ENCODE measurements around the gene CNTN2.

Gene CNTN2

GRCh38 chr1:205072286-205072685, 29.3 kb downstream of the CNTN2 start:
- Histone ChIP-seq H3K9me3 (ENCODE audit: severe bottlenecking) (no peaks in the 10 kb centered on the region), H3K36me3 (no peaks in the 10 kb centered on the region), H3K4me3 (ENCODE audit: low read depth, low read length) (no peak overlapping the region), H3K27ac (no peak overlapping the region), H3K27me3 (ENCODE audit: insufficient read depth, low read depth, severe bottlenecking) (no peaks in the 10 kb centered on the region)
- no peak for DNase-seq
- TF ChIP-seq, protein P1, sequence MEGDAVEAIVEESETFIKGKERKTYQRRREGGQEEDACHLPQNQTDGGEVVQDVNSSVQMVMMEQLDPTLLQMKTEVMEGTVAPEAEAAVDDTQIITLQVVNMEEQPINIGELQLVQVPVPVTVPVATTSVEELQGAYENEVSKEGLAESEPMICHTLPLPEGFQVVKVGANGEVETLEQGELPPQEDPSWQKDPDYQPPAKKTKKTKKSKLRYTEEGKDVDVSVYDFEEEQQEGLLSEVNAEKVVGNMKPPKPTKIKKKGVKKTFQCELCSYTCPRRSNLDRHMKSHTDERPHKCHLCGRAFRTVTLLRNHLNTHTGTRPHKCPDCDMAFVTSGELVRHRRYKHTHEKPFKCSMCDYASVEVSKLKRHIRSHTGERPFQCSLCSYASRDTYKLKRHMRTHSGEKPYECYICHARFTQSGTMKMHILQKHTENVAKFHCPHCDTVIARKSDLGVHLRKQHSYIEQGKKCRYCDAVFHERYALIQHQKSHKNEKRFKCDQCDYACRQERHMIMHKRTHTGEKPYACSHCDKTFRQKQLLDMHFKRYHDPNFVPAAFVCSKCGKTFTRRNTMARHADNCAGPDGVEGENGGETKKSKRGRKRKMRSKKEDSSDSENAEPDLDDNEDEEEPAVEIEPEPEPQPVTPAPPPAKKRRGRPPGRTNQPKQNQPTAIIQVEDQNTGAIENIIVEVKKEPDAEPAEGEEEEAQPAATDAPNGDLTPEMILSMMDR (IDR thresholded peaks at IDR 0.05; ENCODE audit: low read depth, low read length), result no peak

GRCh38 chr1:205072881-205073280, 29.9 kb downstream of the CNTN2 start:
- TF ChIP-seq, protein P1 (IDR thresholded peaks at IDR 0.05; ENCODE audit: low read depth, low read length), result no peak
- Histone ChIP-seq H3K27ac (no peak overlapping the region), H3K27me3 (ENCODE audit: insufficient read depth, low read depth, severe bottlenecking) (no peaks in the 10 kb centered on the region), H3K9me3 (ENCODE audit: severe bottlenecking) (no peaks in the 10 kb centered on the region), H3K36me3 (no peaks in the 10 kb centered on the region), H3K4me3 (ENCODE audit: low read depth, low read length) (no peak overlapping the region)
- DNase-seq, result no peak

DNA sequence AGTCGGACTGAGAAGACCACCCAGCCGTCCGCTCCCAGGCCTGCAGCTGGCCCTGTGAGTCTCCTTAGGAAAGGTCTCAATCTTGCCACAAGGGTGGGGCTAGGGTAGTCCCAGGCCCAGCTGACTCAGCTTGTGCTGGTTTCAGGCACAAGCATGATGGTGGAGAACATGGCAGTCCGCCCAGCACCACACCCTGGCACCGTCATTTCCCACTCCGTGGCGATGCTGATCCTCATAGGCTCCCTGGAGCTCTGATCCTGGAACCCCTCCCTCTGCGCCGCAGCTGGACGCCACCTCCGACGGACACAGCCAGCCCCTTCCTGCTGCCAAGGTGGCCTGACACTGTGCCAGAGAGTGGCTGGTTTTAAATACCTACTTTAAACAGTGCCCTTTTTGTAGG, 30.5 kb downstream of the CNTN2 start:
- H3K4me3 ChIP-seq (ENCODE audit: low read depth, low read length), result no peak overlapping the region
- no peaks in the 10 kb centered on the region for H3K36me3 ChIP-seq
- DNase-seq, result no peak
- no peak overlapping the region for H3K27ac ChIP-seq
- H3K27me3 ChIP-seq (ENCODE audit: insufficient read depth, low read depth, severe bottlenecking), result no peaks in the 10 kb centered on the region
- TF ChIP-seq, protein P1 (IDR thresholded peaks at IDR 0.05; ENCODE audit: low read depth, low read length), result no peak
- no peaks in the 10 kb centered on the region for H3K9me3 ChIP-seq (ENCODE audit: severe bottlenecking)

DNA sequence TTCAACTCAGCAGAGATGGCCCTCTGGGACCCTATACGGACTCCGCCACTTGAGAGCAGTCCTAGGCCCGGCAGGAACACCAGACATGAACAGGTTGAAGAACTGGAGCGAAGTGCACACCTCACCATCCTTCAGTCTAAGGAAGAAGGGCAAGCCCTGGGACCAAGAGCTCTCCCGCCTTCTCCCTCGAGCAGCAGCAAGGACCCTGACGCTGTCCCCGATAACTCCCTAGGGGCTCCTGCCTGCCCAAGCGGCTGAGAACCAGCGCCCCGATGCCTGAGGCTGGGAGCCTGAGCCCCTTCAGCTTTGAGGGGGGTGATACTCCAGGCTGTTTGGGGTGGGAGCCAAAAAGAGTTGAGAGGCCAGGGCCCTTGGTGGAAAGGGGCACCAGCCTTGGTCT, 31.1 kb downstream of the CNTN2 start:
- TF ChIP-seq, protein P1 (IDR thresholded peaks at IDR 0.05; ENCODE audit: low read depth, low read length), result no peak
- Histone ChIP-seq H3K4me3 (ENCODE audit: low read depth, low read length) (no peak overlapping the region), H3K36me3 (no peaks in the 10 kb centered on the region), H3K9me3 (ENCODE audit: severe bottlenecking) (no peaks in the 10 kb centered on the region), H3K27me3 (ENCODE audit: insufficient read depth, low read depth, severe bottlenecking) (no peaks in the 10 kb centered on the region), H3K27ac (no peak overlapping the region)
- no peak for DNase-seq

- H3K4me3 ChIP-seq (ENCODE audit: low read depth, low read length), result no peak overlapping the region
- no peak for DNase-seq
- no peak overlapping the region for H3K27ac ChIP-seq
- TF ChIP-seq, protein P1 (IDR thresholded peaks at IDR 0.05; ENCODE audit: low read depth, low read length), result no peak
- no peaks in the 10 kb centered on the region for H3K9me3 ChIP-seq (ENCODE audit: severe bottlenecking)
- H3K36me3 ChIP-seq, result no peaks in the 10 kb centered on the region
- no peaks in the 10 kb centered on the region for H3K27me3 ChIP-seq (ENCODE audit: insufficient read depth, low read depth, severe bottlenecking)
Observed at GRCh38 chr1:205074513-205074912, 31.5 kb downstream of the CNTN2 start.

DNA sequence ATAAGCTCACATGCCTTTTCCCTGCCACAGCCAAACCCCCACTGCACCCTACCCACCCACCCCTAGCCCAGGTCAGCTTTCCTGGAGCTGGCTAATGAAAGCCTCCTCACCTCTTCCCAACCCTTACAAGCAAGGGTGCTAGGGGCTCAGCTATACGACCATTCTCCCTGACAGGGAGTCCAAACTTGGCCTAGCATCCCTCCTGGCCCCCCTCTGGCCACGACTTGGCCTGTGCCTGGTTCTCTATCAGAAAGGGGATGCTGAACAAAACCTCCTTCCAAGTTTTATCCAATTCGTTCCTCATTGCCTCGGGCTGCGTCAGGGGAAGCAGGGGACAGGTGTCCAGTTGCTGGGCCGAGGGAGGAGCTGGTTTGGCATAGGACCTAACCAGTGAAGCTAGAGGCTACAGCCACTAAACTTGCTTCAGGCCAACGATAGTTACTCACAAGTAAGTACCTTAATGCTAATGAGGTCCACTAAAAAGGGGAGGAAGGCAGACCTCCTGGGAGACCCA, 32.7 kb downstream of the CNTN2 start:
- Histone ChIP-seq H3K36me3 (no peaks in the 10 kb centered on the region), H3K4me3 (ENCODE audit: low read depth, low read length) (no peak overlapping the region), H3K9me3 (ENCODE audit: severe bottlenecking) (no peaks in the 10 kb centered on the region), H3K27me3 (ENCODE audit: insufficient read depth, low read depth, severe bottlenecking) (no peaks in the 10 kb centered on the region), H3K27ac (no peak overlapping the region)
- TF ChIP-seq, protein P1 (IDR thresholded peaks at IDR 0.05; ENCODE audit: low read depth, low read length), result no peak
- DNase-seq, result no peak

Data from WERI-Rb-1 (cell line).